HFFc6 (cell line): ENCODE data around the gene TREH. TPM values are rescaled to one million over a fixed set of nuclear protein-coding genes. Genes with fewer than 3 reads are reported as not detected.

ENCODE experiments used
- DNase-seq: peaks from one replicate; pipeline ENCODE4 v3.0.0-alpha.2; 2018
- H3K27ac Mint-ChIP-seq: 2 replicates; pipeline ENCODE4 v1.8.0; 2020; ENCODE audit warnings: mild to moderate bottlenecking, mixed read lengths
- H3K27me3 Mint-ChIP-seq: 2 replicates; pipeline ENCODE4 v1.8.0; 2021; ENCODE audit warnings: mild to moderate bottlenecking, moderate library complexity, mixed read lengths; ENCODE audit not compliant: insufficient read depth
- H3K36me3 Mint-ChIP-seq: 2 replicates; pipeline ENCODE4 v1.8.0; 2021; ENCODE audit warnings: low read depth, mixed read lengths
- H3K4me1 Mint-ChIP-seq: 2 replicates; pipeline ENCODE4 v1.8.0; 2020; ENCODE audit warnings: low read depth, mixed read lengths
- H3K4me3 Mint-ChIP-seq: 2 replicates; pipeline ENCODE4 v1.8.0; 2020; ENCODE audit warnings: mild to moderate bottlenecking, moderate library complexity, mixed read lengths
- H3K9me3 Mint-ChIP-seq: 2 replicates; pipeline ENCODE4 v1.8.0; 2020; ENCODE audit warnings: mild to moderate bottlenecking, mixed read lengths
- microRNA-seq: library from miRNA; unstranded; fragments of <30 nt; microRNA quantifications from one replicate; pipeline ENCODE4, GENCODE V29; 2019
- total RNA-seq, 6 experiments: library from RNA; stranded (reverse); fragmentation: NEBNext Ultra II Directional; extraction: Animal tissue kit (Norgen Biotek cat#: 25700); gene quantifications; 2 replicates in 1 of 6; 3 replicates in 5 of 6; pipeline ENCODE4 v1.2.3, GENCODE V29; 2021
- TF ChIP-seq, protein P1 (sequence below): fragments of 200-600 bp; sonication (generic); IDR thresholded peaks from 2 replicates; pipeline ENCODE4 v1.5.0; 2021; ENCODE audit warnings: antibody characterized with exemption, mild to moderate bottlenecking

The TREH gene
- total RNA-seq, 6 experiments from 2014 or later: 0.07 TPM; not detected in 5

DNA sequence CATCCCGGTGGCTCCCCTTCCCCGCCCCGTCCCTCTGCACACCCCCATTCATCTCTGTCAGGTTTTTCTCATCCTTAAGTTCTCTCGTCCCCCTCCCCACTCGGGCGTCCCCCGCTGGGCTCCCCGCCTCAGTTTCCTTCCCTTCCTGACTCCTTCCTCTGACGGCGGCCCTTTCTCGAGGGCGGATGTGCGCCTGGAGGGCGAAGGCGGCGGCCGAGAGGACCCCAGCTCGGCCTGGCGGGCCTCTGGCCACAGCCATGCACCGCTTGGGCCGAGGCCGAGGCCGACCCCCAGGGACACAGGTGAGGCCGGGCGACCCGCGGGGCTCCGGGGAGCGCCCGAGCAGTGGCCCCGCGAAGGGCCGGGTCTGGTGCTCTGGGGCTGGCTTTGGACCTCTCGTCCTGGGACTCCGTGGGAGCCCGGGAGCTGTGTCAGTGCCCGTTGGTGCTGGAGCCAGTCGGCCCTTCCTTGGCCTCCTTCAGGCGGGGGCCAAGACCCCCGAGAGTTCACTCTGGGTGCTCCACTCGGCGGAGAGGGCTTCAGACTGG lies 69.2 kb downstream of the TREH start:
- Mint-ChIP-seq H3K4me1 (peaks cover 70% of the 10 kb centered on the region), H3K27ac (peak overlapping the region; percentile 97), H3K4me3 (peak overlapping the region; percentile 84), H3K9me3 (no peaks in the 10 kb centered on the region), H3K27me3 (no peaks in the 10 kb centered on the region; the same call in 1 of the 2 replicates), H3K36me3 (peaks cover 7% of the 10 kb centered on the region)
- DNase-seq: no peak
- TF ChIP-seq, protein P1, sequence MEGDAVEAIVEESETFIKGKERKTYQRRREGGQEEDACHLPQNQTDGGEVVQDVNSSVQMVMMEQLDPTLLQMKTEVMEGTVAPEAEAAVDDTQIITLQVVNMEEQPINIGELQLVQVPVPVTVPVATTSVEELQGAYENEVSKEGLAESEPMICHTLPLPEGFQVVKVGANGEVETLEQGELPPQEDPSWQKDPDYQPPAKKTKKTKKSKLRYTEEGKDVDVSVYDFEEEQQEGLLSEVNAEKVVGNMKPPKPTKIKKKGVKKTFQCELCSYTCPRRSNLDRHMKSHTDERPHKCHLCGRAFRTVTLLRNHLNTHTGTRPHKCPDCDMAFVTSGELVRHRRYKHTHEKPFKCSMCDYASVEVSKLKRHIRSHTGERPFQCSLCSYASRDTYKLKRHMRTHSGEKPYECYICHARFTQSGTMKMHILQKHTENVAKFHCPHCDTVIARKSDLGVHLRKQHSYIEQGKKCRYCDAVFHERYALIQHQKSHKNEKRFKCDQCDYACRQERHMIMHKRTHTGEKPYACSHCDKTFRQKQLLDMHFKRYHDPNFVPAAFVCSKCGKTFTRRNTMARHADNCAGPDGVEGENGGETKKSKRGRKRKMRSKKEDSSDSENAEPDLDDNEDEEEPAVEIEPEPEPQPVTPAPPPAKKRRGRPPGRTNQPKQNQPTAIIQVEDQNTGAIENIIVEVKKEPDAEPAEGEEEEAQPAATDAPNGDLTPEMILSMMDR: no peak

DNA sequence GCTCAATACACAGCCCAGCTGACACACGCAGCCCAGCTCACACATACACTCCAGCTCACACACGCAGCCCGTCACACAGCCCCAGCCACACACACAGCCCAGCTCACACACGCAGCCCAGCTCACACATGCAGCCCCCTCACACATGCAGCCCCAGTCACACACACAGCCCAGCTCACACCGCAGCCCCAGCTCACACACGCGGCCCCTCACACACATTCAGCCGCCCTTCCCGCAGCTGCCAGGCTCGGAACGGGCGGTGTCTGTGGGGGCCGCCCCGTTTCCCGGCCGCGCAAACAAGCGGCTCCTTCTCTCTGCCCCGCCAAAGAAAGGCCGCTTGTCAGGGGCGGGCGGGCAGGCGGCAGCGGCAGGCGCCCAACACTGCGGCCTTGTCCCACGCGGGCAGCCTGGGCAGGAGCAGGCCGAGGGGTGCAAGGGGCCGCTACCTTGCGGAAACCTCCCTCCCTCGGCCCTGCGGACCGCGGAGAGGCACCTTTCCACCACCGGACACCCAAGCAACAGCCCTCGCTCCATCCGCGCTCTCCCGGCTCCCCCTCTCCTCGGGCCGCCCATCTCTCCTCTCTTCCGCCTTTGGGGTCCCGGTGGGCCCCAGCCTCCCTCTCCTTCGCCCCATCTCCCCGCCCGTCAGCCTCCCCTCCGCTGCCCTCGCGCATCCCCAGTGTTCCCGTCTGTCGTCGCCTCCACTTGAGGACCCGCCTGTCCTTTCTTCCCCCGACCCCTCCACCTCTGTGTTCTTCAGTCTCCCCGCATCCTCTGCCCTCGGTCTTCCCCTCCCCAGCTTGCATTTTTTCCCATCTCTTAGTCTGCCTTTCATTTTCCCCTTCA lies 69.8 kb downstream of the TREH start:
- Mint-ChIP-seq H3K4me1 (peaks cover 70% of the 10 kb centered on the region), H3K27ac (peak overlapping the region; percentile 97)
- TF ChIP-seq, protein P1: no peak

DNA sequence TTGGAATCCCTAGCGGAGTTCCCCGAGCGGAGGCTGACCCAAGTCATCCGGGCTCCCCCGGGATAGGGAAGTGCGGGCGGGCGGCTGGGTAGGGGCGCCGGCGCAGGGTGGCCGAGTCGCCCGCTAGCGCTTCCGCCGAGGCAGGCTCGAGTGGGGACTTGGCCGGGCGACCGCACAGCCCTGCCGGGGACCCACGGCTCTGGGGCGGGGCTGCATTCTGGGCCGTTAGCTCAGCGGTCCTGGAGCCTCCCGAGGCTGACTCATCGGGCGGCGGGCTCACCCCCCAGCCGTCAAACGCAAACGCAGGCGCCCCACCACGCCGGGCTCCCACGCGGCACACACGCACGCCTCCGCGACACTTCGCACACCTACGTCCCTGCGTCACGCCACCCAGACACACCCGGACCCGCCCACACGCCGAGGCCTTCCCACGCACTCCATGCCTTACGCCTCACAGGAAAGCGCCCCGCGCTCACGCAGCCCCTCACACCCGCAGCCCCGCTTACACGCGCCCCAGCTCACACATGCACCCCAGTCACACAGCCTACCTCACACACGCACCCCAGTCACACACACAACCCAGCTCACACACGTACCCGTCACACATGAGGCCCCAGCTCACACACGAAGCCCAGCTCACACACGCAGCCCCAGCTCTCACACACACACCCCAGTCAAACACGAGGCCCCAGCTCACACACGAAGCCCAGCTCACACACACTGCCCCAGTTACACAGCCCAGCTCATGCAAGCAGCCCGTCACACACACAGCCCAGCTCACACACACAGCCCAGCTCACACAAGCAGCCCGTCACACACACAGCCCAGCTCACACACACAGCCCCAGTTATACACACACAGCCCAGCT lies 70.9 kb downstream of the TREH start:
- Mint-ChIP-seq H3K27me3 (no peaks in the 10 kb centered on the region; the same call in 1 of the 2 replicates), H3K9me3 (no peaks in the 10 kb centered on the region), H3K27ac (peak overlapping the region; percentile 97), H3K4me3 (peak overlapping the region; percentile 84), H3K4me1 (peaks cover 76% of the 10 kb centered on the region), H3K36me3 (peaks cover 5% of the 10 kb centered on the region; the same call in 1 of the 2 replicates)
- TF ChIP-seq, protein P1: no peak
- DNase-seq: peak; percentile 90

More for the DNA sequence above, 69.8 kb downstream of the TREH start:
- Mint-ChIP-seq H3K4me3 (peak overlapping the region; percentile 84), H3K27me3 (no peaks in the 10 kb centered on the region; the same call in 1 of the 2 replicates), H3K36me3 (peaks cover 5% of the 10 kb centered on the region; the same call in 1 of the 2 replicates), H3K9me3 (no peaks in the 10 kb centered on the region)
- peak; percentile 30 for DNase-seq

DNA sequence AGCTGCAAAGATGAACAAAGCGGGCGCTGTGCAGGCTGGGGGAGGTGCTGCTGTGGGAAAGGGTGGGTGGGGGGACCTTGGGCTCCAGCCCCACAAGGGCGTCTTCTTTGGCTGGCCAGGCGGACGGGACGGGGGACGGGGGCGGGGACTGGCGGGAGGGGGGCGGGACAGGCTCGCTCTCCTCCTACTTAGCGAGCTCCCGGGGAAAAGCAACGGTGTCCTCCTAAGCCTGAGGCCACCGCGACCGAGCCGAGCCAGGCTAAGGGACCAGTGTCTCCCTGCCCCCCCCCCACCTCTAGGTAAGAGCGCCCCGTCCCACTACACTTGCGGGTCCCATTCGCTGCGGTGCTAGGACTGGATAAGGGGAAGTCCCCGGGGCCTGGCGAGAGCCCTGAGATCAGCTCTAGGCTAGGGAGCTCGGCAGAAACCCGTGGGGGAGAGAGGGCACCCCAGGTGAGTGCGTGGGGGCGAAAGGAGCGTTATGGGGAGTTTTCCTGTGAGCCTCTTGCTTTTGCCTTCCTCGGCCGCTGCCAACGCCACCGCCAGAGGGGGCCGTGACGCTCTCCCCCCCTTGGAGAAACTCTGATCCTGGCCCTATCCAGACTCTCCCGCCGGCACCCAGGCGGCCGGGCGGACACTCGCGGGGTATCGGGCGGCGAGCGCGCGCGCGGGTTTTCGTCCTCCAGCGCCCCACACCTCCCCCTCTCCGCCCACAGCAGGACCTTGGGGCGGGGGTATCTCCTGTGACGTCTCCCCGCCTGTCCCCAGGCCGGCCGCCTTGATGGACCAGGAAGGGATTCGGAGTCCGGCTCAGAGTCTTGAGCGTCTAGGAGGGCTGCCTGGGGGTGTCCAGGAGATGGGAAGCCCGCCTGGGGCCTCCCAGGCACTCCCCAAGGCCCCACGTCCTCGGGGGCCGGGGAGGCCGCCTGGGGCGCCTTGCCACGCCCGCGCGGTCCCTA lies 71.8 kb downstream of the TREH start, which contains the start of gene PHLDB1:
Gene PHLDB1 (plus strand): TSS at position 215 of the 959 bp plus-strand sequence. CDS start 6,222 bp downstream, outside the sequence.
- peak; percentile 69 for DNase-seq
- H3K27ac Mint-ChIP-seq: peak within 1 kb of the TSS; percentile 97
- peaks cover 78% of the 10 kb centered on the region for H3K4me1 Mint-ChIP-seq
- no peaks in the 10 kb centered on the region for H3K9me3 Mint-ChIP-seq
- peak within 1 kb of the TSS; percentile 88 for H3K4me3 Mint-ChIP-seq
- peaks cover 10% of the 10 kb centered on the region for H3K36me3 Mint-ChIP-seq
- TF ChIP-seq, protein P1: peak; percentile 83
- H3K27me3 Mint-ChIP-seq: no peaks in the 10 kb centered on the region; the same call in 1 of the 2 replicates

Small RNAs within 50 kb of the gene (microRNA-seq; reads per million reads assigned to microRNA genes)
- not detected for gene MIR6716

Other genes starting within 250 kb of the TREH start
- 10 to 100 TPM; 29.3 to 39.3 (median 34.4) TPM for gene KMT2A, start 243.2 kb downstream of the TREH start, total RNA-seq
- under 1 TPM in 5 of 6 experiments, not detected in 1; 0.25 to 0.88 (median 0.52) TPM for gene TTC36, start 152.2 kb downstream of the TREH start, total RNA-seq
- gene TMEM25, start 148.5 kb downstream of the TREH start, total RNA-seq: 10 to 100 TPM; 10.8 to 17.1 (median 14.0) TPM
- gene IFT46, start 113.7 kb downstream of the TREH start, total RNA-seq: 10 to 100 TPM; 17.3 to 22.4 (median 20.2) TPM
- 100 to 1,000 TPM; 271 to 331 (median 319) TPM for gene ARCN1, start 107.2 kb downstream of the TREH start, total RNA-seq
- 100 to 1,000 TPM; 106 to 121 (median 114) TPM for gene PHLDB1, start 72.0 kb downstream of the TREH start, total RNA-seq
- gene DDX6, start 111.5 kb upstream of the TREH start, total RNA-seq: 100 to 1,000 TPM; 127 to 151 (median 133) TPM
- gene CXCR5, start 204.2 kb upstream of the TREH start, total RNA-seq: under 1 TPM in 1 of 6 experiments, not detected in 5; 0.06 TPM
- 100 to 1,000 TPM; 120 to 135 (median 127) TPM for gene BCL9L, start 246.3 kb upstream of the TREH start, total RNA-seq